H9 (cell line): ENCODE measurements around the gene PCSK6. TPM values are rescaled to one million over a fixed set of nuclear protein-coding genes. Genes with fewer than 3 reads are reported as not detected.

Source experiments
- DNase-seq: peaks from one replicate; pipeline ENCODE4 v3.0.0-alpha.2; 2017
- H2AFZ ChIP-seq: one replicate; pipeline ENCODE4 v1.6.1; 2013; ENCODE audit warnings: mild to moderate bottlenecking, low read length, control low read depth, moderate library complexity
- H2AK5ac ChIP-seq: 2 replicates; pipeline ENCODE4 v1.6.1; 2013; ENCODE audit warnings: low read length, control low read depth, mixed read lengths; ENCODE audit not compliant: insufficient read length
- H2BK120ac ChIP-seq: one replicate; pipeline ENCODE4 v1.6.1; 2013; ENCODE audit warnings: low read depth, mild to moderate bottlenecking, low read length, control low read depth, inconsistent platforms; ENCODE audit not compliant: poor library complexity, severe bottlenecking
- H2BK12ac ChIP-seq: 2 replicates; pipeline ENCODE4 v1.6.1; 2013; ENCODE audit warnings: low read length, control low read depth, mixed read lengths, low read depth; ENCODE audit not compliant: insufficient read length
- H2BK15ac ChIP-seq: 2 replicates; pipeline ENCODE4 v1.6.1; 2013; ENCODE audit warnings: low read depth, low read length, control low read depth
- H2BK20ac ChIP-seq: one replicate; pipeline ENCODE4 v1.6.1; 2013; ENCODE audit warnings: low read depth, mild to moderate bottlenecking, low read length, control low read depth, inconsistent platforms; ENCODE audit not compliant: poor library complexity, severe bottlenecking
- H2BK5ac ChIP-seq: 2 replicates; pipeline ENCODE4 v1.6.1; 2013; ENCODE audit warnings: low read length, control low read depth, mixed read lengths; ENCODE audit not compliant: insufficient read length
- H3K14ac ChIP-seq: 2 replicates; pipeline ENCODE4 v1.6.1; 2013; ENCODE audit warnings: low read length, control low read depth; ENCODE audit not compliant: insufficient read depth
- H3K18ac ChIP-seq: 2 replicates; pipeline ENCODE4 v1.6.1; 2013; ENCODE audit warnings: low read depth, mild to moderate bottlenecking, mixed read lengths, low read length, control low read depth; ENCODE audit not compliant: insufficient read length
- H3K23ac ChIP-seq: 2 replicates; pipeline ENCODE4 v1.6.1; 2013; ENCODE audit warnings: low read length, control low read depth, mixed read lengths, low read depth; ENCODE audit not compliant: insufficient read length
- H3K23me2 ChIP-seq: 2 replicates; pipeline ENCODE4 v1.6.1; 2013; ENCODE audit warnings: low read depth, mild to moderate bottlenecking, mixed read lengths, low read length, control low read depth; ENCODE audit not compliant: insufficient read length, poor library complexity, severe bottlenecking
- H3K27ac ChIP-seq: 2 replicates; pipeline ENCODE4 v1.5.1; 2013; ENCODE audit warnings: low read length, control low read depth, mixed read lengths, low read depth; ENCODE audit not compliant: insufficient read length
- H3K27me3 ChIP-seq: 2 replicates; pipeline ENCODE4 v1.6.1; 2013; ENCODE audit warnings: low read length, control low read depth, inconsistent platforms; ENCODE audit not compliant: insufficient read depth
- H3K4ac ChIP-seq: 2 replicates; pipeline ENCODE4 v1.6.1; 2013; ENCODE audit warnings: low read depth, mild to moderate bottlenecking, control low read depth, inconsistent platforms, low read length, moderate library complexity
- H3K4me1 ChIP-seq: 2 replicates; pipeline ENCODE4 v1.6.1; 2013; ENCODE audit warnings: low read length, control low read depth, inconsistent platforms; ENCODE audit not compliant: insufficient read depth
- H3K4me2 ChIP-seq: 2 replicates; pipeline ENCODE4 v1.6.1; 2013; ENCODE audit warnings: low read length, control low read depth, mixed read lengths; ENCODE audit not compliant: insufficient read length, insufficient read depth
- H3K56ac ChIP-seq: 2 replicates; pipeline ENCODE4 v1.6.1; 2013; ENCODE audit warnings: low read depth, mild to moderate bottlenecking, mixed read lengths, low read length, control low read depth; ENCODE audit not compliant: insufficient read length
- H3K79me1 ChIP-seq: 2 replicates; pipeline ENCODE4 v1.6.1; 2013; ENCODE audit warnings: low read depth, mild to moderate bottlenecking, moderate library complexity, low read length, control low read depth, inconsistent platforms; ENCODE audit not compliant: insufficient read depth, poor library complexity, severe bottlenecking
- H3K79me2 ChIP-seq: 2 replicates; pipeline ENCODE4 v1.6.1; 2013; ENCODE audit warnings: low read length, control low read depth, inconsistent platforms; ENCODE audit not compliant: insufficient read depth
- H3K9ac ChIP-seq: 2 replicates; pipeline ENCODE4 v1.6.1; 2013; ENCODE audit warnings: low read length, control low read depth, mixed read lengths; ENCODE audit not compliant: insufficient read length; ENCODE audit errors: extremely low read depth
- H3K9me3 ChIP-seq: one replicate; pipeline ENCODE4 v1.6.1; 2013; ENCODE audit warnings: low read depth, low read length, inconsistent platforms; ENCODE audit not compliant: control insufficient read depth
- H3T11ph ChIP-seq: one replicate; pipeline ENCODE4 v1.6.1; 2013; ENCODE audit warnings: mild to moderate bottlenecking, low read length, control low read depth, inconsistent platforms
- H4K20me1 ChIP-seq: one replicate; pipeline ENCODE4 v1.6.1; 2013; ENCODE audit not compliant: control insufficient read depth, insufficient read length, insufficient read depth
- H4K5ac ChIP-seq: 2 replicates; pipeline ENCODE4 v1.6.1; 2013; ENCODE audit warnings: low read depth, mild to moderate bottlenecking, mixed read lengths, low read length, control low read depth; ENCODE audit not compliant: insufficient read length
- H4K8ac ChIP-seq: replicated peaks from 2 replicates; pipeline ENCODE4 v1.6.1; 2013; ENCODE audit warnings: low read length, control low read depth, mixed read lengths, low read depth; ENCODE audit not compliant: insufficient read length
- H4K91ac ChIP-seq: 2 replicates; pipeline ENCODE4 v1.6.1; 2013; ENCODE audit warnings: low read depth, mild to moderate bottlenecking, moderate library complexity, mixed read lengths, low read length, control low read depth; ENCODE audit not compliant: insufficient read length
- H3K27ac Mint-ChIP-seq, 3 experiments: 2 replicates in 2 of 3; 3 replicates in 1 of 3; pipeline ENCODE4 v1.8.0; 2020 to 2021; ENCODE audit warnings: mixed read lengths in 3 of 3, mild to moderate bottlenecking in 1 of 3, moderate library complexity in 1 of 3
- H3K27me3 Mint-ChIP-seq: 2 replicates; pipeline ENCODE4 v1.8.0; 2021; ENCODE audit warnings: low read depth, mild to moderate bottlenecking, moderate library complexity, mixed read lengths
- H3K36me3 Mint-ChIP-seq, 3 experiments: 2 replicates in 2 of 3; 3 replicates in 1 of 3; pipeline ENCODE4 v1.8.0; 2020 to 2021; ENCODE audit warnings: low read depth in 3 of 3, mixed read lengths in 3 of 3; ENCODE audit not compliant: insufficient read depth in 1 of 3
- H3K4me1 Mint-ChIP-seq, 2 experiments: 2 replicates each; pipeline ENCODE4 v1.8.0; 2020; ENCODE audit warnings: mixed read lengths in 2 of 2
- H3K4me3 Mint-ChIP-seq, 2 experiments: 2 replicates in 1 of 2; 3 replicates in 1 of 2; pipeline ENCODE4 v1.8.0; 2020 to 2021; ENCODE audit warnings: mild to moderate bottlenecking in 2 of 2, mixed read lengths in 2 of 2, moderate library complexity in 1 of 2
- H3K9me3 Mint-ChIP-seq, 2 experiments: 2 replicates in 1 of 2; 3 replicates in 1 of 2; pipeline ENCODE4 v1.8.0; 2020; ENCODE audit warnings: mild to moderate bottlenecking in 2 of 2, mixed read lengths in 2 of 2, moderate library complexity in 1 of 2
- WGBS: extraction: QIAGEN DNeasy Blood & Tissue Kit; methylation state at CpG from one replicate; pipeline ENCODE4 v1.1.7; 2013; ENCODE audit warnings: missing lambda C conversion rate, low lambda C conversion rate, mixed read lengths; ENCODE audit not compliant: insufficient read length; ENCODE audit errors: extremely low coverage; 5-methylcytosine and 5-hydroxymethylcytosine counted together
- total RNA-seq: library from RNA; stranded (reverse); gene quantifications from 2 replicates; pipeline ENCODE4 v1.2.1, GENCODE V29; 2021
- TF ChIP-seq, protein P1 (sequence below): fragments of 200-600 bp; sonication (generic); conservative IDR thresholded peaks from 3 replicates; pipeline ENCODE4 v1.8.0; 2021; ENCODE audit warnings: antibody characterized with exemption, mild to moderate bottlenecking

The PCSK6 gene
- total RNA-seq, 1 experiment from 2014 or later: 4.0 TPM

DNA sequence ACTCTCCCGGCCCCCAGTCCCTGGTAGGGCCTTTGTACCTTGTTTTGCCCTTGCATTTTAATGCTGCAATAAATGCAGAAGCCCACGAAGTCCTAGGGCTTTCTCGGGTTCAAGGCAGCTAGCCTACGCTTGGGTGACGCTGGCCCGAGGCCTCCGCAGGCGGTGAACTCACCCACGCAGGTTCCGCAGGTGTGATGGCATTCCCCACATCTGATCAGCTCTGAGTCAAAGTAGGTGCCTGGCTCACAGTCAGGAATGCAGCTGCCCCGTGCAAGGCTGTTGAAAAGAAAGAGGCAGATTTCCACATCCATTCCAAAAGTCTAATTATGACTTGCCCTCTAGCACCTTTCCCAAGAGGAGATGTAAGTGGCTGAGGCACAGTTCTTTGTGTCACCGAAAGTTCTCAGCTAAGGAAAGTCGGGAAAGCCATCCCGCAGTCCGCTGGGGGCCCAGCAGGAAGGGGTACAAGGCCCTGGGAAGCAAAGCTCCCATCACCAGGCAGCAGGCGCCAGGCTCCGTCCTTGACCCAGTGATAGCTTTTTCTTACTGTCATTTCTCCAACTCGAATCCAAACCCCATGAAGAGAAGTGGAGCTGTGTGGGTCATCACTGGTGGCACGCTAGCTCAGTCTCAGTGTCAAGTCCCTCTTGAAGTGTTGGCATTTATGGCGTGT lies 171.2 kb downstream of the PCSK6 start:
- Histone ChIP-seq H4K91ac (no peak overlapping the region), H4K20me1 (no peaks in the 10 kb centered on the region), H3K18ac (no peak overlapping the region), H3K23ac (no peak overlapping the region), H3K9ac (no peak overlapping the region), H3K14ac (no peak overlapping the region), H3K4me1 (no peaks in the 10 kb centered on the region), H3K79me1 (no peaks in the 10 kb centered on the region), H2AK5ac (no peak overlapping the region), H3K9me3 (no peaks in the 10 kb centered on the region), H2BK15ac (no peak overlapping the region), H3K27me3 (no peaks in the 10 kb centered on the region), H3K56ac (no peak overlapping the region), H3T11ph (no peak overlapping the region), H3K4ac (no peak overlapping the region), H2BK12ac (no peak overlapping the region), H4K5ac (no peak overlapping the region), H4K8ac (no peak overlapping the region), H3K23me2 (no peaks in the 10 kb centered on the region), H2AFZ (no peak overlapping the region), H3K4me2 (no peak overlapping the region), H2BK5ac (no peak overlapping the region), H3K79me2 (no peaks in the 10 kb centered on the region), H2BK120ac (no peak overlapping the region), H2BK20ac (no peak overlapping the region), H3K27ac (no peak overlapping the region)
- Mint-ChIP-seq H3K27me3 (peaks cover 30% of the 10 kb centered on the region), H3K36me3 (no peaks in the 10 kb centered on the region), H3K27ac (no peak overlapping the region), H3K4me1 (peaks cover 4 to 8% of the 10 kb centered on the region in 2 experiments), H3K4me3 (no peak overlapping the region), H3K9me3 (no peaks in the 10 kb centered on the region)
- DNase-seq: no peak
- TF ChIP-seq, protein P1, sequence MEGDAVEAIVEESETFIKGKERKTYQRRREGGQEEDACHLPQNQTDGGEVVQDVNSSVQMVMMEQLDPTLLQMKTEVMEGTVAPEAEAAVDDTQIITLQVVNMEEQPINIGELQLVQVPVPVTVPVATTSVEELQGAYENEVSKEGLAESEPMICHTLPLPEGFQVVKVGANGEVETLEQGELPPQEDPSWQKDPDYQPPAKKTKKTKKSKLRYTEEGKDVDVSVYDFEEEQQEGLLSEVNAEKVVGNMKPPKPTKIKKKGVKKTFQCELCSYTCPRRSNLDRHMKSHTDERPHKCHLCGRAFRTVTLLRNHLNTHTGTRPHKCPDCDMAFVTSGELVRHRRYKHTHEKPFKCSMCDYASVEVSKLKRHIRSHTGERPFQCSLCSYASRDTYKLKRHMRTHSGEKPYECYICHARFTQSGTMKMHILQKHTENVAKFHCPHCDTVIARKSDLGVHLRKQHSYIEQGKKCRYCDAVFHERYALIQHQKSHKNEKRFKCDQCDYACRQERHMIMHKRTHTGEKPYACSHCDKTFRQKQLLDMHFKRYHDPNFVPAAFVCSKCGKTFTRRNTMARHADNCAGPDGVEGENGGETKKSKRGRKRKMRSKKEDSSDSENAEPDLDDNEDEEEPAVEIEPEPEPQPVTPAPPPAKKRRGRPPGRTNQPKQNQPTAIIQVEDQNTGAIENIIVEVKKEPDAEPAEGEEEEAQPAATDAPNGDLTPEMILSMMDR: no peak
- no CpG with 5 or more reads among the region's 20 CpGs for WGBS
